ENCODE measurements around the gene PREX1.

The PREX1 gene

GRCh38 chr20:48583801-48584200 is 244.0 kb downstream of the PREX1 start:
- no peak for DNase-seq (ENCODE audit: low spot score)
- TF ChIP-seq, protein P1, sequence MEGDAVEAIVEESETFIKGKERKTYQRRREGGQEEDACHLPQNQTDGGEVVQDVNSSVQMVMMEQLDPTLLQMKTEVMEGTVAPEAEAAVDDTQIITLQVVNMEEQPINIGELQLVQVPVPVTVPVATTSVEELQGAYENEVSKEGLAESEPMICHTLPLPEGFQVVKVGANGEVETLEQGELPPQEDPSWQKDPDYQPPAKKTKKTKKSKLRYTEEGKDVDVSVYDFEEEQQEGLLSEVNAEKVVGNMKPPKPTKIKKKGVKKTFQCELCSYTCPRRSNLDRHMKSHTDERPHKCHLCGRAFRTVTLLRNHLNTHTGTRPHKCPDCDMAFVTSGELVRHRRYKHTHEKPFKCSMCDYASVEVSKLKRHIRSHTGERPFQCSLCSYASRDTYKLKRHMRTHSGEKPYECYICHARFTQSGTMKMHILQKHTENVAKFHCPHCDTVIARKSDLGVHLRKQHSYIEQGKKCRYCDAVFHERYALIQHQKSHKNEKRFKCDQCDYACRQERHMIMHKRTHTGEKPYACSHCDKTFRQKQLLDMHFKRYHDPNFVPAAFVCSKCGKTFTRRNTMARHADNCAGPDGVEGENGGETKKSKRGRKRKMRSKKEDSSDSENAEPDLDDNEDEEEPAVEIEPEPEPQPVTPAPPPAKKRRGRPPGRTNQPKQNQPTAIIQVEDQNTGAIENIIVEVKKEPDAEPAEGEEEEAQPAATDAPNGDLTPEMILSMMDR (IDR thresholded peaks at IDR 0.05; ENCODE audit: extremely low read depth, missing control alignments): no peak

- TF ChIP-seq, protein P1 (IDR thresholded peaks at IDR 0.05; ENCODE audit: extremely low read depth, missing control alignments): no peak
- DNase-seq (ENCODE audit: low spot score): no peak
Measured at GRCh38 chr20:48583171-48583570, 244.6 kb downstream of the PREX1 start.

- DNase-seq (ENCODE audit: low spot score): no peak
- TF ChIP-seq, protein P1 (IDR thresholded peaks at IDR 0.05; ENCODE audit: extremely low read depth, missing control alignments): no peak
Measured at GRCh38 chr20:48582673-48582985, 245.2 kb downstream of the PREX1 start.

DNA sequence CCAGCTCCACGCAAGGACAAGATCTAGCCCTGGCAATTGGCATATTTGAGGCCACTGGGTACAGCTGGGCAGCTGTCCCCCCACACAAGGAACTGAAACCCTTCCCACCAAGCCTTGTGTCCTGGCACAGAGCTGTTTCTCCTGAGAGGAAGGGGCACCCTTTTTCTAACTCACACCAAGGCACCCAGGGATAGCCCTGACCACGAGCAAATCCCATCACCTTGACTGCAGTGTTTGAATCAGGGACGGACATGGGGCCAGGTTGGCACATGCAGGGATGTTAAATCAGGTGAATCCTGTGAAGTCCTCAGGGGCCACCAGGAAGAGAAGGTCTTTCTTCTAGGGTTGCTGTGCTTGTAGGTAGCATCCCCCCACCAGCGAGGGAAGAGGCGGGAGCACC is 246.6 kb downstream of the PREX1 start:
- no peak for DNase-seq (ENCODE audit: low spot score)

GRCh38 chr20:48578397-48579098 is 249.3 kb downstream of the PREX1 start:
- TF ChIP-seq, protein P1 (IDR thresholded peaks at IDR 0.05; ENCODE audit: extremely low read depth, missing control alignments): no peak
- DNase-seq (ENCODE audit: low spot score): no peak

More for the DNA sequence above, 246.6 kb downstream of the PREX1 start:
- TF ChIP-seq, protein P1 (IDR thresholded peaks at IDR 0.05; ENCODE audit: extremely low read depth, missing control alignments): no peak

GRCh38 chr20:48577557-48577956 is 250.2 kb downstream of the PREX1 start:
- no peak for DNase-seq (ENCODE audit: low spot score)
- TF ChIP-seq, protein P1 (IDR thresholded peaks at IDR 0.05; ENCODE audit: extremely low read depth, missing control alignments): no peak

- TF ChIP-seq, protein P1 (IDR thresholded peaks at IDR 0.05; ENCODE audit: extremely low read depth, missing control alignments): no peak
- DNase-seq (ENCODE audit: low spot score): no peak
Measured at GRCh38 chr20:48574383-48574782, 253.4 kb downstream of the PREX1 start.

Data from GM20000 (cell line).